RPMI8226 (cell line): ENCODE measurements around the gene IFNL1.
"Not testable (repeated sequence)": the region's sequence is repeated elsewhere in the genome, so short reads cannot be mapped to it uniquely, and the experiment has no call there.

Source experiments
- DNase-seq: peaks from one replicate; pipeline ENCODE4 v3.0.0-alpha.2; 2015

IFNL1 gene

DNA sequence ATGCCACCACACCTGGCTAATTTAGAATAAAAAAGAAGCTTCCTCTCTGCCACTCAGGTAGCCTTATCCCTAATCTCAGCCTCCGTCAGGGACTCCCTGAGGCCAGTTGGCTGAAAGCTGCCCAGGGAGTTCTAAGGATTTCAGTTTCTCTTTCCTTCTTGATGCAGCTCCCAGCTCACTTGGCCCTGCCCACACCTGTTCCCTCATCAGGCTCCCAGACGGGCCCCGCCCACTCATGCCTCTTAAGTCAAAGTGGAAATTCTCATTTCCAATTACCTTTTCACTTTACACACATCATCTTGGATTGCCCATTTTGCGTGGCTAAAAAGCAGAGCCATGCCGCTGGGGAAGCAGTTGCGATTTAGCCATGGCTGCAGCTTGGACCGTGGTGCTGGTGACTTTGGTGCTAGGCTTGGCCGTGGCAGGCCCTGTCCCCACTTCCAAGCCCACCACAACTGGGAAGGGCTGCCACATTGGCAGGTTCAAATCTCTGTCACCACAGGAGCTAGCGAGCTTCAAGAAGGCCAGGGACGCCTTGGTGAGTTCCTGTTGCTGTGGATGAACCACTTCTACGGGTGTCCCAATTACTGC lies at the start of gene IFNL1:
Gene IFNL1 (plus strand): TSS at position 353 of the 591 bp plus-strand sequence. CDS start 15 bp downstream, at position 368.
- DNase-seq, result peak; percentile 25

DNA sequence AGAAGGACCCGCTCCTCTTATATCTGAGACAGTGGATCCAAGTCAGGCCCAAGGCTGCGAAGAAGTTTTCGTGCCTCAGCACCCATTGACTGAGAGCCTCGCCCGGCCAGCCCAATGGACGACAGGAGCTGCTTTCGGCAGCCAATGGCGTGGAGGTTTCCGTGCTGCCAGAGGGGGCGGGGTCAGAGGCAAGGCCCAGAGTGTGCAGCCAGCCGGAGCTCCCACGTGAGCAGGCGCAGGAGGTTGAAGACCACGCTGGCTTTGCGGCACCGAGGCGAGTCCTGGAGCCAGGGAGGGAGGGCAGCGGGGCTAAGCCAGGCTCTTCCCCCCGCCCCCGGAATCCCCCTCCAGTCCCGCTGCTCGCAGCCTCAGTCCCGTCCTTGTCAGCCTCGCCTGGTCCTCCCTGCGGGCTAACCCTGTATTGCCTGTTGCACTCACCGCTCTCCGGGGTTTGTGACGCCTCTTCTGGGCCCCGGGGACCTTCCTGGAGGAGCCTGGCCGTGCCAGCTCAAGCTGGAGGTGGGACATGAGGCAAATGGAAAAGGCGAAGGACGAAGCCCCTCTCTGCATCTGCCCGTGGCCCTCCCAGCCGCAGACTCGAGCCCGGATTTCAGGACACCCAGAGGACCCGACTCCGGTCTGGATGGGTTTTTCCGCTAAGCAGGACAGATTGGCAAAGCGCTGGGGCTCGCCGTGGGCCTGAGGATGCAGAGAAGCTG lies 49.1 kb upstream of the IFNL1 start:
- DNase-seq, result peak; percentile 10

DNA sequence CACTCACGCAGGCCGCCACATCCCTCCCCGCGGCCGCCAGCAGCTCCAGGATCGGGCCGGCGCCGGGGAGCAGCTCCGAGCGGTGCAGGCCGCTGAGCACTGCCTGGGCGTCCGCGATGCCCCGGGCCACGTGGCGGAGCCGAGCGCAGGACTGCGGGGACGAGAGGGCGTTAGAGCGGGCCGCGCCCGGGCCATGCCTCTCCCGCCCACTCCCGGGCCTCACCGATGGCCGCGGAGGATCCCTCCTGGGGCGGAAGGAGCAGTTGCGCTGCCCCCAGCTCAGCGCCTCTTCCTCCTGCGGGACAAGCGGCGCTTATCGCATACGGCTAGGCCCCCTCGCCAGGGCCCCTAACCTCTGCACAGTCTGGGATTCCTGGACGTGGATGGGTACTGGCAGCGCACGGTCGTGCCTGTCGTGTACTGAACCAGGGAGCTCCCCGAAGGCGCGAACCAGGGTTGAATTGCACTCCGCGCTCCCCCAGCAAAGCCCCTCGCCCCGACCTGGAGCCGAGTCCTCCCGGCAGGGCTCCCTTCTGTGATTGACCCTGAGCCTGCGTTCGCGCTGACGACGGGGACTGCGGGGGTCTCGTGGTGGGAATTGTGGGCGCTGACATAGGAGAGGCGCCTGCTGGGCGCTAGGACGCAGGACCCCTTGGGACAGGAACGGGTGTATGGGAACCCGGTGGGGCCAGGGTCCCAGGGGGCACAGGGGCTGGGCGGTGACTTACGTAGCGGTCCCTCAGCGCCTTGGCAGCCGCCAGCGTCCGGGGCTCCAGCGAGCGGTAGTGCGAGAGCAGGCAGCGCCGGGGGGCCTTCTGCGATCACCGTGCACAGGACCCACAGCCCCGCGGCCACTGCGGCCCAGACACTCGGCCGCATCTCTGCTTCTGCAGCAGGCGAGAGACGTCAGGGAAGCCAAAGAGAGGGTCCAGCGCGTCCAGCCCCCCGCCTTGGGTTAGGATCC lies 48.2 kb upstream of the IFNL1 start:
- no peak for DNase-seq

DNA sequence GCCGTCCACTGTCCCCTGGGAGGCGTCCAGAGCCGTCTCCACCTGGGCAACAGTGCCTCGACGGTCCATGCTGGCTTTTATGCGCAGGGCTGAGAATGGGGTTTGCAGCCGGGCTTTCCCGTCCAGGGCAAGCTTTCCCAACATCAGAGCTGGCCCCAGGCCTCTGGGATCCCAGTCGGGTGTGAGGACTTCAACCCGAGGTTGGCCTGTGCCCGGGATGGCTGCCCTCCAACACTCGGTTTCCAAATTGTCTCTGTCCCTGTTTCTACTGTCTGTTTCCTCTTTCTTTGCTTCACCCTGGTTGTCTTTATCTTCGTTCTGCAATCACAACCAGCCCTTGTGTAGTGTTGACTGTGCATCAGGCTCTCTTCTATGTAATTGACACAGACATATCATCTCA lies 47.4 kb upstream of the IFNL1 start, which contains the start of gene IFNL4:
Gene IFNL4 (minus strand): TSS at position 51 of the 400 bp plus-strand sequence.
- no peak for DNase-seq

DNA sequence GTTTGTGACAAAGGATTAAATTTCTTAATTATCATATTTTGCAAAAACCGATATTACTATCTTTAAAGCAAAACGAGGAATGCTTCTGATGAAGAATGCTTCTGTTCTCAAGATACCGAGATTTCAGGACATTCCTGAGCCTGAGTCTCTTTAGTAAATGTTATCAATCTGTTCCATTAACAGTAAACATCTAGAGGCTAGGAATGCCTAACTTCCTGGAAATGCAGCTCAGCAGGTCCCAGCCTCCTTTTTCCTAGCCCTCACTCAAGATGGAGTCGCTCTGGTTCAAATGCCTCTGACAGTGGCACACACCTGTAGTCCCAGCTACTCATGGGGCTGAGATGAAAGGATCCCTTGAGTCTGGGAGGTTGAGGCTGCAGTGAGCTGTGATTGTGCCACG lies 45.1 kb upstream of the IFNL1 start:
- no peak for DNase-seq

DNA sequence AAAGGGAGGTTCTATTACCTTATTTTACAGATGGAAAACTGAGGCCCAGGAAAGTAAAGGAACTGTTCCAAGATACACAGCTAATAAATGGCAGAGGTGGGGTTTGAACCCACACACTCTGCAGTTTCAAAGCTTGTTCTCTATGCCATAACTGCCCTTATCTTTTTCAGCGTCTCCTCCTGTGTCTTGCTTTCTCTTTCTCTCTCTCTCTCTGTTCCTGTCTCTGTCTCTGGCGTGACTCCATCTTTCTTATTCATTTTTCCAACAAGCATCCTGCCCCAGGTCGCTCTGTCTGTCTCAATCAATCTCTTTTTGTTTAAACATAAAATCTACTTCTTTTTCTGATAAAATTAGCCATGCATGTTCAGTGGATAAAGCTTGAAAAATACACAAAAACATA lies 44.4 kb upstream of the IFNL1 start:
- no peak for DNase-seq

DNA sequence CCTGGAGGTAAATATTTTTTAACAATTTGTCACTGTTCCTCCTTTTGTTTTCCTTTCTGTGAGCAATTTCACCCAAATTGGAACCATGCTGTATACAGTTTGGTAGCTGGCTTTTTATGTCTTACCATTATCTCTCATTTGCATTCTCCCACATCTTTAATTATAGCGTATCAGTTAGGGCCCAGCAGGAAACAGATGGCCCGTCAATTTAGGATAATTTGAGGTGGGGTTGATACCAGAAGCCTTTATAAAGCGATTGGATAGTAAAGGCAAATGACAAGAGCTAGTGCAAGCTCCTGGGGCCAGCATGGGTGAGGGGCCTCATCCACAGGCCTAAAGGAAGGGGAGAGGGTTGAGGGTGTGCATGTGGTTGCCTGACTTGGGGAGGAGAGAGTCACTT lies 43.7 kb upstream of the IFNL1 start:
- DNase-seq, result no peak

DNA sequence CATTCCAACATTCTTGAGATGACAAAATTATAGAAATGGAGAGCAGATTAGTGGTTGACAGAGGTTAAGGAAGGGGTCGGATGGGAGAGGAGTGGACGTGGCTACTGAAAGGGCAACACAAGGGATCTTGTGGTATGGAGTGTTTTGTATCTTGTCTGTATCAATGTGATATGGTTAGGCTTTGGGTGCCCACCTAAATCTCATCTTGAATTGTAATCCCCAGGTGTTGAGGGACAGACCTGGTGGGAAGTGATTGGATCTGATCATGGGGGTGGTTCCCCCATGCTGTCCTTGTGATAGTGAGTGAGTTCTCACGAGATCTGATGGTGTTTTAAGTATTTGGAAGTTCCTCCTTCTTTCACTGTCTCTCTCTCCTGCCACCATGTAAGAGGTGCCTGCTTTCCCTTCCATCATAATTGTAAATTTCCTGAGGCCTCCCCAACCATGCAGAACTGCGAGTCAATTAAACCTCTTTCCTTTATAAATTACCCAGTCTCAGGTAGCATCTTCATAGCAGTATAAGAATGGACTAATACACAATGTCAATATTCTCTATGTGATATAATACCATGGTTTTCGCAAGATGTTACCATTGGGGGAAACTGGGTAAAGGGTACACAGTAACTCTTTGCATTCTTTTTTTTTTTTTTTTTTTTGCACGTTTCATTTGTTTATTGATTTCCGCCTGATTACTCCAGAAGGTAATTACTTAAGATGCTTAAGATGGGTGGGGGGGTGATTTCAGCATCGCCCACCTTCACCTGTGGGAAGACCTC lies 42.6 kb upstream of the IFNL1 start:
- no peak for DNase-seq

DNA sequence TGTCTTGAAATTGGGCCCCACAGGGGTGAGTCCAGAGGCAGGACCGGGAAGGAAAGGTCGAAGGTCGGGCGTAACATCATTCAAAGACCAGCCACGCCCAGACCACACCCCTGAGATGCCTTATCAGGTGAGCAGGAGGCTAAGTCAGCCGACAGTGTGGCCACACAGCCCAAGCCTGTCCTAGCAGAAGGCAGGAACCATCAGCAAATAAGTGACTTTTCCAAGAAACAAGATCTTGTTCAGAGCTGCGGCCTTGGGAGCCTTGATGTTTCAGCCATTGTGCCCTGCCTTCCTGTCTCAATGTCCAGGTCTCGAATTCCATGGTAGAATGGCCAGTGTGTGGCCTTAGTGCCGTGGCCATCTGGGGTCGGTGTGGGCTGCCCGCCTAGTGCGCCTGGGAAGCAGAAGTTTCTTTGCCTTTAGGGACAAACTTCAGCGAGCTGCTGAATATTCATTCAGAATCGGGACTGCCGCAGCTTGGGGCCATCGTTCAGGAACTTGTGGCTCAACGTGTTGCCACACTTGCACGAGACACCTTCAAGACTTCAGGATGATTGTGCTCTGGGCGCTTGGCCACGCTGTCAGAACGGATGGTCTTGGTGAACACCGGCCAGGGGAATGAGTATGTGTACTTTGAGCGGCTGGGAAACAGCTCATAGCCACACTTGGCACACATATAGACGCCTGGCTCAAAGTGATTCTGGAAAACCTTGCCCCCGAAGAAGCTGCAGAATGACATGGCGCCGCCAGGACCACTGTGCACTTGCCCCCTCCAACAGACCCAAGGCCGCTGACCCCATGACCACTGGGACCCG lies 41.5 kb upstream of the IFNL1 start:
- DNase-seq, result no peak

DNA sequence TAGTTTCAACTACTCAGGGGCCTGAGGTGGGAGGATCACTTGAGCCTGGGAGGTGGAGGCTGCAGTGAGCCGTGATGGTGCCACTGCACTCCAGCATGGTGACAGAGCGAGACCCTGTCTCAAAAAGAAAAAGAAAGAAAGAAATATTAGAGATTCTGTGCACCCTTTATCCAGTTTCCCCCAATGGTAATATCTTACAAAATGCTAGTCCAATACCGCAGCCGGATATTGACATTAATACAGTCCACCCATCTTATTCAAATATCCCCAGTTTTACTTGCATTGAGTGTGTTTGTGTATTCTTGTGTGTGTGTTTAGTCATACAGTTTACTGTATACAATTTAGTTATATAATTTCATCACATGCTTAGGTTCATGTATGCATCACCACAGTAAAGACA lies 39.0 kb upstream of the IFNL1 start:
- no peak for DNase-seq

DNA sequence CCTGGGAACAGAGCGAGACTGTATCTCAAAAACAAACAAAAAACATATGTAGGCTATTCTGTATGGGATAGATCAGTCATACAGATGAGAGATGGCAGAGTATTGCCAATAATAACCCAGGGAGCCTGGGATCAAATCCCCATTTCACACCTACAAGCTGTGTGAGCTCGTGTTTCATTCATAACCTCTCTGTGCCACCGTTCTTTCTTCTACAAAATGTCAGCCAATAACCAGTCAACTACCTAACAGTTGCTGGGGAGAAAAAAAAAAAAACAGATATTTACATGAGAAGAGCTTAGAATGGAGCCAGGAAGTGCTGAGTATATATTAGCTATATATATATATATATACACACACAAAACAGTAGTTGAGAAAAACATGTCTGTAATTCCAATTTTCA lies 34.5 kb upstream of the IFNL1 start:
- DNase-seq, result no peak

DNA sequence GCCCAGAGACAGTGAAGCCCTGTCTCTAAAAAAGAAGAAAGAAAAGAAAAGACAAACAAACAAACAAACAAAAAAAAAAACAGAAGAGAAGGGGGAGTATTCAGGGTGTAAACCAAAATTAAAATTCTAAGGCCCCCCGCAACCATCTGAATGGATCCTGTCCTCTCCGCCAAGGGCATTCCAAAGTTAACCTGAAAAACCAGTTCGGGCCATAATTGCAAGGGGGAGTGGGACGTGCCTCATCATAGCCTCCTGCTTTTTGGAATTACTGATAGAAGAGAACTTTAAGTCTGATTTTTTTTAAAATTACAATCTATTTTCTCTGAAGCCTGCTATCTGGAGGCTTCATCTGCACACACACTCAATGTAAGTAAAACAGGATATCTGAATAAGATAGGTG lies 33.7 kb upstream of the IFNL1 start:
- DNase-seq, result no peak

DNA sequence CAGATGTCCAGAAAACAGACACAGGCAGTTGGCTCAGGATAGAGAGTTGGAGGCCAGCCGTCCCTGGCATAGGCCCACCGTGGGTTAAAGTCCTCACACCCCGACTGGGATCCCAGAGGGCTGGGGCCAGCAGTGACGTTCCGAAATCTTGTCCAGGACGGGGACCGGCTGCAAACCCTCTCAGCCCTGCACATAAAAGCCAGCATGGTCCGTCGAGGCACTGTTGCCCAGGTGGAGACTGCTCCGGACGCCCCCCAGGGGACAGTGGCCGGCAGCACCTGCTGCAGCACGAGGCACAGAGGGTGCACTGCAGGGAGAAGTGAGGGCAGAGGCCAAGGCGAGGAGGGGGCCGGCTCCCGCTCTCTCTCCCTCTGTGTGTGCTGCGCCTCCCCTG lies 32.3 kb upstream of the IFNL1 start:
- no peak for DNase-seq

DNA sequence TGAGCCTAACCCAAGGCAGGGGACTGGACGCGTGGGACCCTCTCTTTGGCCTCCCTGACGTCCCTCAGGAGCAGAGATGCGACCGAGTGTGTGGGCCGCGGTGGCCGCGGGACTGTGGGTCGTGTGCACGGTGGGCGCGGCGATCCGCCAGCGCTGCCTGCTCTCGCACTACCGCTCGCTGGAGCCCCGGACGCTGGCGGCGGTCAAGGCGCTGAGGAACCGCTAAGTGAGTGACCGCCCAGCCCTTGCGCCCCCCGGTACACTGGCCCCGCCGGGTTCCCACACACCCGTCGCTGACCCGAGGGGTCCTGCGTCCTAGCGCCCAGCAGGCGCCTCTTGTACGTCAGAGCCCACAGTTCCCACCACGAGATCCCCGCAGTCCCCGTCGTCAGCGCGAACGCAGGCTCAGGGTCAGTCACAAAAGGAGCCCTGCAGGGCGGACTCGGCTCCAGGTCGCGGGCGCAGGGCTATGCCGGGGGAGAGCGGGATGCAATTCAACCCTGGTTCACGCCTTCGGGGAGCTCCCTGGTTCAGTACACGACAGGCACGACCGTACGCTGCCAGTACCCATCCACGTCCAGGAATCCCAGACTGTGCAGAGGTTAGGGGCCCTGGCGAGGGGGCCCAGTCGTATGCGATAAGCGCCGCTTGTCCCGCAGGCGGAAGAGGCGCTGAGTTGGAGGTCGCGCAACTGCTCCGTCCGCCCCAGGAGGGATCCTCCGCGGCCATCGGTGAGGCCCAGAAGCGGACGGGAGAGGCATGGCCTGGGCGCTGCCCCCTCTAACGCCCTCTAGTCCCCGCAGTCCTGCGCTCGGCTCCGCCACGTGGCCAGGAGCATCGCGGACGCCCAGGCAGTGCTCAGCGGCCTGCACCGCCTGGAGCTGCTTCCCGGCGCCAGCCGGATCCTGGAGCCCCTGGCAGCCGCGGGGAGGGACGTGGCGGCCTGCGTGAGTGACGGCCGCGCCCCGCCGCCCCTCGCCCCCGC lies 31.6 kb upstream of the IFNL1 start:
- no peak for DNase-seq

DNA sequence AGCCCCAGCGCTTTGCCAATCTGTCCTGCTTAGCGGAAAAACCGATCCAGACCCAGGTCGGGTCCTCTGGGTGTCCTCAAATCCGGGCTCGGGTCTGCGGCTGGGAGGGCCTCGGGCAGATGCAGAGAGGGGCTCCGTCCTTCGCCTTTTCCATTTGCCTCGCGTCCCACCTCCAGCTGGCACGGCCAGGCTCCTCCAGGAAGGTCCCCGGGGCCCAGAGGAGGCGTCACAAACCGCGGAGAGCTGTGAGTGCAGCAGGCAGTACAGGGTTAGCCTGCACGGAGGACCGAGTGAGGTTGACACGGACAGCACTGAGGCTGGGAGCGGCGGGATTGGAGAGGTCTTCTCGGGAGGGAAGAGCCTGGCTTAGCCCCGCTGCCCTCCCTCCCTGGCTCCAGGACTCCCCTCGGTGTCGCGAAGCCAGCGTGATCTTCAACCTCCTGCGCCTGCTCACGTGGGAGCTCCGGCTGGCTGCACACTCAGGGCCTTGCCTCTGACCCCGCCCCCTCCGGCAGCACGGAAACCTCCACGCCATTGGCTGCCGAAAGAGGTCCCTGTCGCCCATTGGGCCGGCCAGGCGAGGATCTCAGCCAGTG lies 30.8 kb upstream of the IFNL1 start:
- DNase-seq, result no peak

DNA sequence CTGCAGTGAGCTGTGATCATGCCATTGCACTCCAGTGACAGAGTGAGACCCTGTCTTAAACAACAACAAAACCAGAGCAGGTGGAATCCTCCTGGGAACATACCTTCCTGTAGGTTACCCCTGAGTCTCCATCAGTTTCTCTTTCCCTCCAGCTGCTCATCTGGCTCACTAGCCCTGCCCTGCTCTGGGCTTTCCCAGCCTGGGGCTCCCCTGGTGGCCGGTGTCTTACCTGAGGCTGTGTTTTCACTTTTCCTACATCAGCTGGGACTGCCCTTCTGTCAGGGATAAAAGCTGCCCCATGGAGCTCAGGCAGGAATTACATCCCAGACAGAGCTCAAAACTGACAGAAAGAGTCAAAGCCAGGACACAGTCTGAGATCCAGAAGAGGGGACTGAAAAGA lies 28.1 kb upstream of the IFNL1 start, which contains the start of gene IFNL2:
Gene IFNL2 (plus strand): TSS at position 312 of the 400 bp plus-strand sequence. CDS start 173 bp downstream, outside the sequence.
- DNase-seq, result not testable (repeated sequence)

DNA sequence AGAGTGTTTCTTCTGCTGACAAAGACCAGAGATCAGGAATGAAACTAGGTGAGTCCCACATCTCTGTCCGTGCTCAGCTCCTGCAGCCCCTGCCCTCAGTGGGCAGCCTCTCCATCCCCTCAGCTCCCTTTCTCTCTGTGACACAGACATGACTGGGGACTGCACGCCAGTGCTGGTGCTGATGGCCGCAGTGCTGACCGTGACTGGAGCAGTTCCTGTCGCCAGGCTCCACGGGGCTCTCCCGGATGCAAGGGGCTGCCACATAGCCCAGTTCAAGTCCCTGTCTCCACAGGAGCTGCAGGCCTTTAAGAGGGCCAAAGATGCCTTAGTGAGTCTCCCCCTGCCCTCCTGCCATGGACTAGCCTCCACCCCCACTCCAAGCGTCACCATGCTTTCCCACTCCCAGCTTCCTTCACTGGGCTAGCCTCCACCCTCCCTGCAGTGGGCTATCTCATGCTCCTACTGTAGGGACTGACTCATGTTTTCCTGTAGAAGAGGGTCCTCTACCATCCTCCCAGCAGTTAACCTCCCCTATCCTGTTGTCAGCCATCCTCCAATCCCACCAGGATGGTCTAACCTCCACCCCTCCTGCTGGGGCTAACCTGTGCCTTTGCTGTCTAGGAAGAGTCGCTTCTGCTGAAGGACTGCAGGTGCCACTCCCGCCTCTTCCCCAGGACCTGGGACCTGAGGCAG lies 27.5 kb upstream of the IFNL1 start:
- not testable (repeated sequence) for DNase-seq

DNA sequence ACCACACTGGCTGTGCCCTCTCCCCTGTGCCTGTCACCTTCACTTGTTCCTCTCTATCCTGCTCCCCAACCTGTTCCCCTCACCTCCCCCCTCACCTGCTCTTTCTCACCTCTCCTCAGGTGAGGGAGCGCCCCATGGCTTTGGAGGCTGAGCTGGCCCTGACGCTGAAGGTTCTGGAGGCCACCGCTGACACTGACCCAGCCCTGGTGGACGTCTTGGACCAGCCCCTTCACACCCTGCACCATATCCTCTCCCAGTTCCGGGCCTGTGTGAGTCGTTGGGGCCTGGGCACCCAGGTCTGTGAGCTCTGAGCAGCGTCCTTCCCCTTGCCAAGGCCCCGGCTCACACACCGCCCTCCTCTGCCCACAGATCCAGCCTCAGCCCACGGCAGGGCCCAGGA lies 26.8 kb upstream of the IFNL1 start:
- not testable (repeated sequence) for DNase-seq
